ENCODE results near the gene SPECC1.
A peak's percentile ranks its signal among the peaks of the same experiment; 100 is the strongest.
"Not testable (repeated sequence)": the region's sequence is repeated elsewhere in the genome, so short reads cannot be mapped to it uniquely, and the experiment has no call there.

The SPECC1 gene, protein sequence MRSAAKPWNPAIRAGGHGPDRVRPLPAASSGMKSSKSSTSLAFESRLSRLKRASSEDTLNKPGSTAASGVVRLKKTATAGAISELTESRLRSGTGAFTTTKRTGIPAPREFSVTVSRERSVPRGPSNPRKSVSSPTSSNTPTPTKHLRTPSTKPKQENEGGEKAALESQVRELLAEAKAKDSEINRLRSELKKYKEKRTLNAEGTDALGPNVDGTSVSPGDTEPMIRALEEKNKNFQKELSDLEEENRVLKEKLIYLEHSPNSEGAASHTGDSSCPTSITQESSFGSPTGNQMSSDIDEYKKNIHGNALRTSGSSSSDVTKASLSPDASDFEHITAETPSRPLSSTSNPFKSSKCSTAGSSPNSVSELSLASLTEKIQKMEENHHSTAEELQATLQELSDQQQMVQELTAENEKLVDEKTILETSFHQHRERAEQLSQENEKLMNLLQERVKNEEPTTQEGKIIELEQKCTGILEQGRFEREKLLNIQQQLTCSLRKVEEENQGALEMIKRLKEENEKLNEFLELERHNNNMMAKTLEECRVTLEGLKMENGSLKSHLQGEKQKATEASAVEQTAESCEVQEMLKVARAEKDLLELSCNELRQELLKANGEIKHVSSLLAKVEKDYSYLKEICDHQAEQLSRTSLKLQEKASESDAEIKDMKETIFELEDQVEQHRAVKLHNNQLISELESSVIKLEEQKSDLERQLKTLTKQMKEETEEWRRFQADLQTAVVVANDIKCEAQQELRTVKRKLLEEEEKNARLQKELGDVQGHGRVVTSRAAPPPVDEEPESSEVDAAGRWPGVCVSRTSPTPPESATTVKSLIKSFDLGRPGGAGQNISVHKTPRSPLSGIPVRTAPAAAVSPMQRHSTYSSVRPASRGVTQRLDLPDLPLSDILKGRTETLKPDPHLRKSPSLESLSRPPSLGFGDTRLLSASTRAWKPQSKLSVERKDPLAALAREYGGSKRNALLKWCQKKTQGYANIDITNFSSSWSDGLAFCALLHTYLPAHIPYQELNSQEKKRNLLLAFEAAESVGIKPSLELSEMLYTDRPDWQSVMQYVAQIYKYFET

DNA sequence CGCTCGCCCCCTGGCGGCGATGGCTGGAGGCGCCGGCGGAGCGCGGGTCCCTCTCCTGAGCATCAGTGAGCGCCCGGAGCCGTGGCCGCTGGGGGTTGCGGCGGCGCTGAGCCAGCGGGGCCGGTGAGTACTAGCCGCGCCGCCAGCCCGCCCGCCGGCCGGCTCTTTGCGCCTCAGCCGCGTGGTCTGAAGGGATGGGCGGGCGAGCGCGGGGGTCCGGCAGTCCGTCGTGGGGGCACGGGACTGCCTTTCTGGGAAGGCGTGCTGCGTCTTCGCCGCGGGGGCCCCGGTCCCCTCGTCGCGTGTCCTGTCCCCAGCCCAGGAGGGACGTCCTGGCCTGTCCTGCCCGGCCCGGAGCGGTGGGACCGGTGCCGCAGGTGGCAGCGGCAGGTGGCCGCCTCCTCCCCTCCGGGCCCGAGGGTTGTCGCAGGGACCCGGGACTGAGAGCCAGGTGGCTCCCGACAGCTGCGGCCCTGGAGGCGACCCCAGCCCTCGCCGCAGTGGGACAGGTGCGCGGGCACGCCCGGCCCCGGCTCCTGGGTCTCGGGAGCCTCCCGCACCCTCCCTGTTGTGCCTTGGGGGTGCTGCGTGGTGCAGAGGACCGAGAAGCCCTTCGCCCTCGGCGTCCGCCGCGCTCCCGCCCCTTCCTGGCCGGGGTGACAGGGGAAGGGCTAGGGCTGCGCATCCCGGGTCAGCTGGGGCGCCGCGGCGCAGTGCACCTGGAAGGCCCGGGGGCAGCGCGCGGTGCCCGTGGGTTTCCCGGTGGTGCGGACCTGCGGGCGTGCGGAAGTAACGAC is at the start of gene SPECC1:
Gene SPECC1, plus strand, starts transcription at position 58 of the 797 bp plus-strand sequence. CDS start 87,293 bp downstream, outside the sequence.
- peak; percentile 92 for DNase-seq (ENCODE audit: insufficient read length, low spot score)
- no peak for FAIRE-seq

DNA sequence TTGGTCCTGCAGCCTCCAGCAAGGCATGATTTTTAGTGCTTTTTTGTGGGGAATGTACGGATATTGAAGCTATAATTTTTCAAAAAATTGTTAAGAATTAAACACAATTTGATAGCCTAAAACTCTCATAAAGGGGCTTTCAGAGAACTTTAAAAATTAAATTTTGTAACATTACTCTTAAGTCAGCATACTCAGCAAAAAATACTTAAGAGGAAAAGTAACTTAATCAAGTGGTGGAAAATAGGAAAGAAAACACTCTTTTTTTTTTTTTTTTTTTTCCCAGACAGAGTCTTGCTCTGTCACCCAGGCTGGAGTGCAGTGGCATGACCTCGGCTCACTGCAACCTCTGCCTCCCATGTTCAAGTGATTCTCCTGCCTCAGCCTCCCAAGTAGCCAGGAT is 46.2 kb upstream of the SPECC1 start:
- not testable (repeated sequence) for DNase-seq (ENCODE audit: insufficient read length, low spot score); FAIRE-seq

DNA sequence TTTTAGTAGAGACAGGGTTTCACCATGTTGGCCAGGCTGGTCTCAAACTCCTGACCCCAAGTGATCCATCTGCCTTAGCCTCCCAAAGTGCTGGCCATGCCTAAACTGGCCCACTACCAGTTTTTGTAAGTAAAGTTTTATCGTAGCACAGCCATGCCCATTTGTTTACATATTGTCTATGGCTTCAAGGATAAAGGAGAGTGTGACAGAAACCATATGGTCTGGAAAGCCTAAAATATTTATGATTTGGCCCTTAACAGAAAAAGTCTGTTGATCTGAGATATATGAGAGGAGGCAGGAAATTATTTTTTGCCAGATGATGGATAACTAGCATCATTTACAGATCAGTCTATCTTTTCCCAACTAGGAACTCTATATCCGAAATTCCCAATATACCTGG is 36.0 kb upstream of the SPECC1 start:
- no peak for DNase-seq (ENCODE audit: insufficient read length, low spot score)
- FAIRE-seq, result no peak

DNA sequence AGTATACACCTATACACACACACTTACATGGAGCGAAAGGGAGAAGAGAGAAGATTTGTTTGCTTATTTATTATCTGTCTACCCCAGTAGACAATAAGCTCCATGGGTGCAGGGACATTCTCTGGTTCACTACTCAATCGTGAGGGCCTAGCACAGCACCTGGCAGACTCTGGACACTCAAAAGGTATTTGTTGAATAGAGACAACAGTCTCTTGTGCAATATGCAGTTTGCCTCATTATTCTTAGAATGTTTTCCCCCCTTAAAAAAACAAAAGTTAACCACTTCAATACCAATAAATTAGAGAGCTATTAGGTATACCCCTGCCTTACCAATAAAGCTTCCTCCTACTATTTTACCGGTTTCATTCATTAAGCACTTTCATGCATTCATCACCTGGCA is 33.6 kb upstream of the SPECC1 start:
- DNase-seq (ENCODE audit: insufficient read length, low spot score) (no peak), FAIRE-seq (no peak)

DNA sequence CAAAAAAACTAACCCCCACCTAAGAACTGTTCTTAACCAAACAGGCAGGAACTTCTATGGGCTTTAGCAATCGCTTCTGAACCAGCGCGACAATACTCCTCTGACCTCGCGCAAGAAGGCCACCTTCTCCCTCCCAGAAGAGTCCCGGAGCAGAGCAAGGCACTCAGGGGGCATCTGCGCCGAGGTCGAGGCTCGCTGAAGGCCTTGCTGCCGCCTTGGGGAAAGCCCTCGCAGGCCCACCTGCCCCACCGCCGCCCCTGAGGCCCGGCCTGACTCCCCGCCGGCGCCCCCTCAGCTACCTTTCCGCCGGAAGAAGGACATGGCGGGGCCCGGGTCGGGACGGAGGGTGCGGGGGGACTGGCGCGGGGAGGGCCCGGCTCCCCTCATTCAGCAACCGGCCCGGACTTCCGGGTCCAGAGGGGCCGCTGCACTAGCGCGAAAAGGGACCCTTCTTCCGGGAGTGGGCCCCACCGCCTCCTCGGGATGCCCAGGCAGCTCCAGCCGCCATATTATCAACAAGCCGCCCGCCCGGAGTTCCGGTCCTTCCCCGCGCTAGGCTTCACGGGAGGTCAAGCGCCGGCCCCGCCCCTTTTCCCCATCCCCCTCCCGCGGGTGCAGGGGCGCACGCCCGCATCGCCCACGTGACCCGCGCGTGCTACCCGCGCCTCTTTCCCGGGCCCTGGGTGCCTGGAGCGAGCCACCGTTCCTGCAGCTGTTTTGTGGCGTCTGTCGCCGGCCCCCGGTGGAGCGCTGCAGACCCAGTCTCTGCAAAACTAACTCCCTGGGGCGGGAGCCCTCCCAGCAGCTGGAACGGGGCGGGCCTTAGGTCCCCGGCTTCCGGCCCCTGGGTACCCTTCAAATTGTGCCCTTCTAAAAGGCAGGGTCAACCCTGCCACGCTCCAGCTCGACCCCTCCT is 31.6 kb upstream of the SPECC1 start, which contains the start of gene AKAP10:
Gene AKAP10, minus strand, starts transcription at position 536 of the 916 bp plus-strand sequence. Its CDS starts 149 bp downstream, at position 387.
- FAIRE-seq (peak; percentile 87), DNase-seq (ENCODE audit: insufficient read length, low spot score) (peak; percentile 83)

DNA sequence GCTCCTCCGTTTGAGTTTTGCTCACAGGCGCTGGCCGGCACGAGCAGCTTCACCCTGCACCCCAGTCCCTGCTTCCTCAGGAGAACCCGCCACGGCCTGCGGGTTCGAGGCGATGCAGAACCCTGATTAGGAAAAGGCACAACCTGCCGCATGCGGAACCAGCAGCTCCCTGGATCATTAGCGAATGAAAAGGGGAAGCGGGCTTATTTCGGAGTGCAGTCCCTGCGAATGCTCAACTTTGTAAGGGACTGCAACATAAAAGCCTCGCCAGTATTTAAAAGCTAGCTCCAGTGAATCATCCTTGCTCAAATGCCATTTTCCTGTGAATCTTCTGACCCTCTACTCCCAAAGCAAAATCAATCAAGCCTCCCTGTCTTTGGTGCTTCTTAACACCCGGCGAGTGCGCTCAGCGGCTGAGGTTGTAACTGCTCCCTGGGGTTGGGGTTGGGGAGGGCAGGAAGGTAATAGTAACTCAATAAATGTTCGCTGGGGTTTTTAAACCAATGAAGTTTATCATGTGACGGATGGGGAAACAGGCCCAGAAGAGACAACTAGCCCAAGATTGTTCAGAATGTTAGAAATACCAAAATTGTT is 30.9 kb upstream of the SPECC1 start:
- peak; percentile 46 for DNase-seq (ENCODE audit: insufficient read length, low spot score)
- peak; percentile 81 for FAIRE-seq

DNA sequence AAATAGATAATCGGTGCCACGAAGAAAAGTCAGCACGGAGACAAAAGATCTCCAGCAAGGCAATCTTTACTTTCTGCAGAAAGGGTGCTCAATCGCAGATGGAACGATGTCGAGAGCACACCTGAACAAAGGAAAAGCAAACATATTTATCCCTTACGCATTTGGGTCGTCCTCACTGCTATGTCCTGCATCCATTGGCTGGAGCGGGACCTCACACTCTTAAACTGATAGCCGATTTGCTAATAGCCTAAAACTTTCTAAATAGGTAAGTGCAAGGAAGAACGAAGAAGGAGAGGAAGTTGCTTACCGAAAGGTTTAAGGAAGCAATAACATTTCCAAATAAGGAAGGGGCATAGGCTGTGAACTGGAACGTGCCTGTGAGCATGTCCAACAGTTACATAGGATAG is 30.4 kb upstream of the SPECC1 start:
- FAIRE-seq, result no peak

DNA sequence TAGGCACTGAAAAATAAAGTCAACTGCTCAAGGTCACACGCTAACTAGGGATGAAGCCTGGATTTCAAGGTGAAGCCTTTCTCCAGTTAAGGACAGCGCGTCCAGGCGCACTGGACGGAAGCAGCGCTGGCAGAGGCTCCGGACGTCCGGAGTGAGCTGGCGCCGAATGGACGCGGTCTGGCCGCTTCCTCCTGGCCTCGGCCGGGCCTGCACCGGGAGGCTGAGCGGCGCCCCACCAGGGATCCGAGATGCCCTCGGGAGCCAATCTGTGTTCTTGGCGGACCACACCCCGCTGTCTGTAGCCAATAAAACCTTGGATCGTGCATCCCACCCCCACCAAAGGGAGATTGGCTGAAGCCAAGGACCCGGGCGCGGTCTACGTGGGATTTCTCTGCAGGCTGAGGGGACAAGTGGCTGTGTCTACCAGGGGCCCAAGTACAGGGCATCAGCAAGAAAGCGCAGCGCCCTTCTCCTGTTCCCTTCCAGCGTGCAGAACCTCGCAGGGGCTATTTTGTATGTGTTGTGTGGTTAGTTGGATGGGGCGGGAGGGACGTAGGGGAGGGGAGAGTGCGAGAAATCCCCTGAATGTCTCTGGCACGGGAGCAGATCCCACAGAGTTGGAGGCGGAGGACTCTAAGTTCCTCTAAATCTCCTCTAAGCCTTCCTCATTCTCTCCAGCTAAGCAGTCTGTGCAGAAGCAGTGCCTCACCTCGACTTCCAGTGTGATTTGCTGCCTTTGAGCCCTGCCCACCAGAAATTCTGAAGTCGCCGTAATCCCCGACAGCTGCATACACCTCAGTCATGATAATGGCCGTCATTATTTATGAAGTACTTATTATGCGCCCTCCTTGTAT is 29.0 kb upstream of the SPECC1 start:
- DNase-seq (ENCODE audit: insufficient read length, low spot score) (no peak), FAIRE-seq (no peak)

More for the DNA sequence above, 30.4 kb upstream of the SPECC1 start:
- DNase-seq (ENCODE audit: insufficient read length, low spot score), result no peak

DNA sequence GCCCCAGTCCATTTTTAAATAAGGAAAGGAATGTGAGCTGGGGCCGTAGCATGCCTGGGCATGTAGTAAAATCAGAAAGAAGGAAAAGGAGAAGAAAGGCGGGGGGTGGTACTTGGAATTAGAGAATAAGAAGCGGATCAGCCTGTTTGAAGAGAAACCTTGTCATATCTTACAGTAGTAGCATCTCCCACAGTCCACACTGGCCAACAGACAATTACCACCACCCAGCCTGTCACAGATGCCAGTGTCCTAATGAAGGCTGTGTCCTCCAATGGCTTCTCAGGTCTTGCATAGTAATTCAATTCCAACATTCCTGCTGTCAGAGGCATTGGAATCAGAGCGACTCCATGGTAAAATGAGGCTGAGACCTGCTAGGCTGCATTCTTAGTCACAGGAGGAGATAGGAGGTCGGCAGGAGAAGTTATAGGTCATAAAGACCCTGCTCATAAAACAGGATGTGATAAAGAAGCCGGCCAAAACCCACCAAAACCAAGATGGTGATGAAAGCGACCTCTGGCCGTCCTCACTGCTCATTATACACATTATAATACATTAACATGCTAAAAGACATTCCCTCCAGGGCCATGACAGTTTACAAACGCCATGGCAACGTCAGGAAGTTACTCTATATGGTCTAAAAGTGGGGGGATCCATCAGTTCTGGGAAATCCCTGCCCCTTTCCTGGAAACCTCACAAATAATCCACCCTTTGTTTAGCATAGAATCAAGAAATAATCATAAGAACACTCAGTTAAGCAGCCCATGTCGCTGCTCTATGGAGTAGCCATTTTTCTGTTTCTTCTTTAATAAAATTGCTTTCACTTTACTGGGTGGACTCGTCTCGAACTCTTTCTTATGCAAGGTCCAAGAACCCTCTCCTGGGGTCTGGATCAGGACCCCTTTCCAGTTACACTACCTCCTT is 22.0 kb upstream of the SPECC1 start:
- no peak for FAIRE-seq
- no peak for DNase-seq (ENCODE audit: insufficient read length, low spot score)

DNA sequence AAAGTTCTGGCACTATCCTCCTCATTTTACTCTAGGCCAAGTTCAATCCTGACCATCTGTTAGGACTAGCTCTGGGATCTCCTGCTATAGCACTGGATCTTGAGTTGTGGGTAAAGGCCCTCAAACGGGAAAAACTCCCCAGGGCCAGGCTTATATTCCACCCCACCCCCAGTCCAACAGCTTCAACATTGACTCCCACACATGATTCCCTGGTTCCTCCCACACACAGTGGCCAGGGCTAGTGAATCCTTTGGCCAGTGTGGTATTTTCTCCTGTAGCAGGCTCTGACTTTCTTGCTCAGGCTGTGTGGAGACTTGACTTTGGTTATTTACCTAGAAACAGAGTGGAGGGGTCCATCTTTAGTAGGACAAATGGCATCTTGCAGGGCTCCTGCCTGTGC is 21.3 kb upstream of the SPECC1 start:
- FAIRE-seq, result no peak

DNA sequence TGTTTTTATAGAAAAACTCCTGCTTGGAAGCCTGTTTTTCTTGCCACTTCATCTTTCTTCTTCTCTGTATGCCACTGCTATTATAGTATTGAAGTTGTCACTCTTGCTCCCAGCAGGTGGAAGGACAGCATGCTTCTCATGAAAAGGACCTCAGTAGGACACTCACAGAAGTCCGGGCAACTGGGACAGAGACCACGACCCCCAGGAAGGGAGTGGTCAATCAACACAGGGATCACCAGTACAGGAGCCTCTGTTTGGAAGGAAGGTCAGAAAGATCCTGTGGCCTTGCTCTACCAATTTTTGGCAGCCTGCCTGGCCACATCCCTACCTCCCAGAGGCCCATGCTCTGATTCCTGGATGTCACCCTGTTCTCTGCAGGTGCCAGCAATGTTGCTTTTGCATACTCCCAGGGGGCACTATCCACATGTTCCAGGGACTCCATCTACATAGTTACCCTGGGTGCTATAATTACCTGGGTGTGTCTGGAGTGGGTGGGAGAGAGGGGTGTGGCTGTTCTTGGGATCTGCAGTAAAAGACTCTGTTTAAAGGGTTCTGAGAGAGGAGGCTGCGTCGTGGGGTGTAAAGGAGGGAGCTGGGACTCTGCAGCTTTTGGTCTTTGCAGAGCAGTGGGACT is 17.8 kb upstream of the SPECC1 start:
- DNase-seq (ENCODE audit: insufficient read length, low spot score) (no peak), FAIRE-seq (no peak)

More for the DNA sequence above, 21.3 kb upstream of the SPECC1 start:
- DNase-seq (ENCODE audit: insufficient read length, low spot score), result no peak

DNA sequence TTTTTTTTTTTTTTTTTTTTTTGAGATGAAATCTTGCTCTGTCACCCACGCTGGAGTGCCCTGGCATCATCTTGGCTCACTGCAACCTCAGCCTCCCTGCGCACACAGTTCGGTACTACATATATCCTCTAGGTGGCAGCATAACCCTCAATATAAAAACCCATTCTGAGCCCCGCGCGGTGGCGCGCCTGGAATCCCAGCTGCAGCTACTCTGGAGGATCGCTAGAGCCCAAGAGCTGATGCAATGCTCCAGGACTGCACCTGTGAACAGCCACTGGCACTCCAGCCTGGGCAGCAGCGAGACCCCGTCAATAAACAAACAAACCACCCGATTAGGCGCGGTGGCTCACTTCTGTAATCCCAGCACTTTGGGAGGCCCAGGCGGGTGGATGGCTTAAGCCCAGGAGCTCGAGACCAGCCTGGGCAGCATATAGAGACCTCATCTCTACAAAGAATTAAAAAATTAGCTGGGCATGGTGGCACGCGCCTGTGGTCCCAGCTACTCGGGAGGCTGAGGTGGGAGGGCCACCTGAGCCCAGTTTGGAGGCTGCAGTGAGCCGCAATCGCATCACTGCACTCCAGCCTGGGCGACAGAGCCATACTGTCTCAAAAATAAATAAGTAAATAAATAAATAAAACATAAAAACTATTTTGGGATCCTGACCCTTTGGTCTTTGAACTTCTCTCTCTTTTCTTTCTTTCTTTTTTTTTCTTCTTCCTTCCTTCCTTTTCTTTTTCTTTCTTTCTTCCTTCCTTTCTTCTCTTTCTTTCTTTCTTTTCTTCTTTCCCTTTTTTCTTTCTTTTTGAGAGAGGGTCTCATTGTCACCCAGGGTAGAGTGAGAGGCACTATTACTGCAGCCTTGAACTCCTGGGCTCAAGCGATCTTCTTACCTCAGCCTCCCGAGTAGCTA is 16.1 kb upstream of the SPECC1 start:
- DNase-seq (ENCODE audit: insufficient read length, low spot score) (peak; percentile 40), FAIRE-seq (peak; percentile 96)

DNA sequence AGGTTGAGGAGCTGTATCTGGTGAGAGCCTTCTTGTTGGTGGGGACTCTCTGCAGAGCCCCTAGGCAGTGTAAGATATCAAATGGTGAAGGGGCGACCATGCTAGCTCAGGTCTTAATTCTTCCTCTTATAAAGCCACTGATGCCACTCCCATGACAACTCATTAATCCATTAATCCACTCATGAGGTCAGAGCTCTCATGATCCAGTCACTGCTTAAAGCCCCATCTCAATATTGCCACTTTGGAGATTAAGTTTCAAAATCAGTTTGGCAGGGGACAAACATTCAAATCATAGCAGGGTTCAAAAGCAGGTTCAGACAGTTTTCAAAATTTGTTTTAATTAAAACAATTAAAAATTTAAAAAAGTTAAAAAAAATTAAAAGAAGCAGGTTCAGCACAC is 13.1 kb upstream of the SPECC1 start:
- DNase-seq (ENCODE audit: insufficient read length, low spot score), result no peak
- no peak for FAIRE-seq

DNA sequence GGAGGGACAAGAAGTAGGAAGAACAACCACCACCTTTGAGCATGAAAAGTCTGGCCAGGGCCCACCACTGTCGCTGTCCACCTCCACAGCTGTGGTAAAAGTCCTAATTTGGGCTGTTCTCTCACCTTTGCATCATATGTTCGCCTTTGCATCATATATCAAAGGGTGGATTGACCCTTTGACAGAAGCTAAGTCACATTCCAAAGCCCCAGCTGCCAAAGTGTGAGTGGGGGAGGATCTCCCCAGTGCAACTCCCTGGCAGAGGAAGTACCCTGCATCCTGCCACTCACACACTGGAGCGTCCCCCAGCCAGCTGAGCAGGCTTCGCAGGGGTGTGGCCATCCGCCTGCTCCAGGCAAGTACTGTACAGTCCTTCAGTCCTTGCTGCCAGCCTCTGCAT is 12.7 kb upstream of the SPECC1 start:
- no peak for FAIRE-seq

More for the DNA sequence above, 12.7 kb upstream of the SPECC1 start:
- no peak for DNase-seq (ENCODE audit: insufficient read length, low spot score)

Data from GM19239 (cell line).